ENCODE results near the gene OR4F15.

DNA sequence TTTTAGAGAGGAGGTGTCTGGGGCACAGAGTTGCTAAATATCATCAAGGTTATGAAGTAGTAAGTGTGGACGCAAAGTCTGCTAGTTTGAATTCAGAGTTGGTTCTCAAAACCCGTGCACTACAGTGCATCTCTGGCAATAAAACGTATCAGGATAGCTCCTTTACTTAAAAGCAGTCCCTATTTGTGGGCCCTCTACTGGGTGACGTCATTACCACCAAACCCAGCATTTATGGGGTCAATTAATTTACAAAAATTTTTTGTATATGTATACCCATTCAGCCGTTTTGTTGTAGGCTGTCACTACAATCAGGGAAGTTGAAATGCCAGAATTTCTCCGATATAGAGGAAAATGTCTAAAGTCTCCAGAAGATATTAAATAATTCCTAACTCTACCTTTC, 8.8 kb downstream of the OR4F15 start:
- TF ChIP-seq, protein P1, sequence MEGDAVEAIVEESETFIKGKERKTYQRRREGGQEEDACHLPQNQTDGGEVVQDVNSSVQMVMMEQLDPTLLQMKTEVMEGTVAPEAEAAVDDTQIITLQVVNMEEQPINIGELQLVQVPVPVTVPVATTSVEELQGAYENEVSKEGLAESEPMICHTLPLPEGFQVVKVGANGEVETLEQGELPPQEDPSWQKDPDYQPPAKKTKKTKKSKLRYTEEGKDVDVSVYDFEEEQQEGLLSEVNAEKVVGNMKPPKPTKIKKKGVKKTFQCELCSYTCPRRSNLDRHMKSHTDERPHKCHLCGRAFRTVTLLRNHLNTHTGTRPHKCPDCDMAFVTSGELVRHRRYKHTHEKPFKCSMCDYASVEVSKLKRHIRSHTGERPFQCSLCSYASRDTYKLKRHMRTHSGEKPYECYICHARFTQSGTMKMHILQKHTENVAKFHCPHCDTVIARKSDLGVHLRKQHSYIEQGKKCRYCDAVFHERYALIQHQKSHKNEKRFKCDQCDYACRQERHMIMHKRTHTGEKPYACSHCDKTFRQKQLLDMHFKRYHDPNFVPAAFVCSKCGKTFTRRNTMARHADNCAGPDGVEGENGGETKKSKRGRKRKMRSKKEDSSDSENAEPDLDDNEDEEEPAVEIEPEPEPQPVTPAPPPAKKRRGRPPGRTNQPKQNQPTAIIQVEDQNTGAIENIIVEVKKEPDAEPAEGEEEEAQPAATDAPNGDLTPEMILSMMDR (optimal IDR thresholded peaks at IDR 0.05 in 1 of 3, IDR thresholded peaks at IDR 0.05 in 1 of 3, conservative IDR thresholded peaks at IDR 0.05 in 1 of 3; ENCODE audit: extremely low read depth in 1 of 3, insufficient read depth in 2 of 3, low read length in 3 of 3), result no peak
- TF ChIP-seq EZH2 (IDR thresholded peaks at IDR 0.05; ENCODE audit: low read length), result no peak

All from keratinocyte (primary cell).